ENCODE results near the gene TRIO.

TRIO gene

DNA sequence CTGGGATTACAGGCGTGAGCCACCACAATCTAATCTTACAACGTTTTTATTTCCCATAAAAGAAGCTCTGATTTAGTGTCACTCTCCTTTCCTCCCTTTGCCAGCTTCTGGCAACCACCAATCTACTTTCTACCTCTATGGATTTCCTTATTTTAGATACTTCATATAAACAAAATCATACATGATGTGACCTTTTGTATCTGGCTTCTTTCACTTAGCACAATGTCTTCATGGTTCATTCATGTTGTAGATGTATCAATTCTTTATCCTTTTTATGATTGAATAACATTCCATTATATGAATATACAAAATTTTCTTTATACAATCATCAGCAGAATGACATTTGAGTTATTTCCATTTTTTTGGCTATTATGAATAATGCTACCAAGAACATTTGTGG is 9.7 kb upstream of the TRIO start:
- DNase-seq (ENCODE audit: extremely low read depth, insufficient read length) = no peak
- Histone ChIP-seq H3K27me3 (replicated peaks; ENCODE audit: control insufficient read depth, insufficient read depth, low read length) (no peaks in the 10 kb centered on the region), H3K36me3 (ENCODE audit: control insufficient read depth, insufficient read depth, low read length) (no peaks in the 10 kb centered on the region), H3K4me3 (replicated peaks; ENCODE audit: low read depth, low read length) (no peak overlapping the region)
- TF ChIP-seq, protein P1, sequence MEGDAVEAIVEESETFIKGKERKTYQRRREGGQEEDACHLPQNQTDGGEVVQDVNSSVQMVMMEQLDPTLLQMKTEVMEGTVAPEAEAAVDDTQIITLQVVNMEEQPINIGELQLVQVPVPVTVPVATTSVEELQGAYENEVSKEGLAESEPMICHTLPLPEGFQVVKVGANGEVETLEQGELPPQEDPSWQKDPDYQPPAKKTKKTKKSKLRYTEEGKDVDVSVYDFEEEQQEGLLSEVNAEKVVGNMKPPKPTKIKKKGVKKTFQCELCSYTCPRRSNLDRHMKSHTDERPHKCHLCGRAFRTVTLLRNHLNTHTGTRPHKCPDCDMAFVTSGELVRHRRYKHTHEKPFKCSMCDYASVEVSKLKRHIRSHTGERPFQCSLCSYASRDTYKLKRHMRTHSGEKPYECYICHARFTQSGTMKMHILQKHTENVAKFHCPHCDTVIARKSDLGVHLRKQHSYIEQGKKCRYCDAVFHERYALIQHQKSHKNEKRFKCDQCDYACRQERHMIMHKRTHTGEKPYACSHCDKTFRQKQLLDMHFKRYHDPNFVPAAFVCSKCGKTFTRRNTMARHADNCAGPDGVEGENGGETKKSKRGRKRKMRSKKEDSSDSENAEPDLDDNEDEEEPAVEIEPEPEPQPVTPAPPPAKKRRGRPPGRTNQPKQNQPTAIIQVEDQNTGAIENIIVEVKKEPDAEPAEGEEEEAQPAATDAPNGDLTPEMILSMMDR (IDR thresholded peaks at IDR 0.05; ENCODE audit: insufficient read depth, low read length, poor library complexity, severe bottlenecking) = no peak

DNA sequence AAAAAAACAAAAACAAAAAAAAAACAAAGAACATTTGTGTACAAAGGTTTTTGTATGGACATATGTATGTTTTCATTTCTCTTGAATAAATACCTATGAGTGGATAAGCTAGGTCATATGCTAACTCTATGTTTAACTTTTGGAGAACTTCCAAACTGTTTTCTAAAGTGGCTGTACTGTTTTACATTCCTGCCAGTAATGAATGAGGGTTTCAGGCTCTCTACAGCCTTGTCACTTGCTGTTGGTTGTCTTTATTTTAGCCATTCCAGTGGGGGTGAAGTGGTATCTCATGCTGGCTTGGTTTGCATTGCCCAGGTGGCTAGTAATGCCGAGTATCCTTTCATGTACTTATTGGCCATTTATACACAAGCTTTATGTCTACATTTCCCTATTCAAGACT is 9.1 kb upstream of the TRIO start:
- DNase-seq (ENCODE audit: extremely low read depth, insufficient read length) = no peak
- Histone ChIP-seq H3K4me3 (replicated peaks; ENCODE audit: low read depth, low read length) (no peak overlapping the region), H3K27me3 (replicated peaks; ENCODE audit: control insufficient read depth, insufficient read depth, low read length) (no peaks in the 10 kb centered on the region), H3K36me3 (ENCODE audit: control insufficient read depth, insufficient read depth, low read length) (no peaks in the 10 kb centered on the region)
- TF ChIP-seq, protein P1 (IDR thresholded peaks at IDR 0.05; ENCODE audit: insufficient read depth, low read length, poor library complexity, severe bottlenecking) = no peak

DNA sequence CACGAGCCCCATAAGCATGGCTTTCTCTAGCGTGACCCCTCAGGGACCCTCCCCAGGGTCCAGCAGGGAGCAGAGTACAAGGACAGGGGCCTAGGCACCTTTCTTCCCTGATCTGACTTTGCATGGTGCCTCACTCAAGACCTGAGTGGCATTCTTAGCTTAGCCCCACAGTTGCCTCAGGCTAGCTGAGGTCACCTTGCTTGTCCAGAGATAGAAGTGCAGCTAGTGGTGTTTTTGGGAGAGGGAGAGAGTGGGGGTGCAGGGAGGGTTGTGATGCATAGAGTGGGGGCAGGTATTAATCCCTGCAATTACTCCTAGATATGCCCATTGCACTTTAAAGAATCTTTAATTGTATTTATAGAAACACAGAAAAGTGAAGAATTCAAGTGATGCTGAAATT is 8.4 kb upstream of the TRIO start:
- TF ChIP-seq, protein P1 (IDR thresholded peaks at IDR 0.05; ENCODE audit: insufficient read depth, low read length, poor library complexity, severe bottlenecking) = no peak
- H3K36me3 ChIP-seq (ENCODE audit: control insufficient read depth, insufficient read depth, low read length) = no peaks in the 10 kb centered on the region
- no peak overlapping the region for H3K4me3 ChIP-seq (replicated peaks; ENCODE audit: low read depth, low read length)
- DNase-seq (ENCODE audit: extremely low read depth, insufficient read length) = no peak
- H3K27me3 ChIP-seq (replicated peaks; ENCODE audit: control insufficient read depth, insufficient read depth, low read length) = no peaks in the 10 kb centered on the region

DNA sequence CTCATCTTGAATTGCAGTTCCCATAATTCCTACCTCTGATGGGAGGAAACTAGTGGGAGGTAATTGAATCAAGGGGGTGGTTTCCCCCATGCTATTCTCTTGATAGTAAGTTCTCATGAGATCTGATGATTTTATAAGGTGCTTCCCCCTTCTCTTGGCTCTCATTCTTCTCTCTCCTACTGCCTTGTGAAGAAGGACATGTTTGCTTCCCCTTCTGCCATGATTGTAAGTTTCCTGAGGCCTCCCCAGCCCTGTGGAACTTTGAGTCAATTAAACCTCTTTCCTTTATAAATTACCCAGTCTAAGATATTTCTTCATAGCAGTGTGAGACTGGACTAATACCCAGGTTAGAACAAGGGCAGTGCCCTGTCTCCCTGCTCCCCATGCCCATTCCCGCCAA is 7.5 kb upstream of the TRIO start:
- H3K27me3 ChIP-seq (replicated peaks; ENCODE audit: control insufficient read depth, insufficient read depth, low read length) = no peaks in the 10 kb centered on the region
- no peak for DNase-seq (ENCODE audit: extremely low read depth, insufficient read length)
- no peaks in the 10 kb centered on the region for H3K36me3 ChIP-seq (ENCODE audit: control insufficient read depth, insufficient read depth, low read length)
- H3K4me3 ChIP-seq (replicated peaks; ENCODE audit: low read depth, low read length) = no peak overlapping the region
- TF ChIP-seq, protein P1 (IDR thresholded peaks at IDR 0.05; ENCODE audit: insufficient read depth, low read length, poor library complexity, severe bottlenecking) = no peak

DNA sequence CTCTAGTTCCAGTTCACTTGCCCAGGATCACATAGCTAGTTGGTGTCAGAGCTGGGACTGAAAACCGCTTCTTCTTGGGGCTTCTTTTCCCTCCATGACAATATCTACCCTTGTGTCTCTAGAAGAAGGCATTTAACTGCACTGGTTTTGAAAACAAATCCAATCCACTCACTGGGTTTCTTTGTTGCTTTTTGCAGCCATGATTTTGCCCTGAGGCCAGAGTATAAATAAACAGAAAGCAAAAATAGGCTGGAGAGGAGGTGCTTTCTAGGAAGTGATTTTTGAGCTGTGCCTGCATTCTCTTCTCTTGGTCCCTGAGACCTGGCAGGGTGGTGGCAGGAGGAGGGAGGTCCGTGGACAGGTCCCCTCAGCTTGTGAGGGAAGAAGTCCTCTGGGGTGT is 6.9 kb upstream of the TRIO start:
- no peaks in the 10 kb centered on the region for H3K27me3 ChIP-seq (replicated peaks; ENCODE audit: control insufficient read depth, insufficient read depth, low read length)
- H3K4me3 ChIP-seq (replicated peaks; ENCODE audit: low read depth, low read length) = no peak overlapping the region
- DNase-seq (ENCODE audit: extremely low read depth, insufficient read length) = no peak
- TF ChIP-seq, protein P1 (IDR thresholded peaks at IDR 0.05; ENCODE audit: insufficient read depth, low read length, poor library complexity, severe bottlenecking) = no peak
- no peaks in the 10 kb centered on the region for H3K36me3 ChIP-seq (ENCODE audit: control insufficient read depth, insufficient read depth, low read length)
